M059J (cell line): Measurements from ENCODE around the gene INPP5J. TPM values are rescaled to one million over a fixed set of nuclear protein-coding genes. Genes with fewer than 3 reads are reported as not detected.
"Not testable (repeated sequence)": the region's sequence is repeated elsewhere in the genome, so short reads cannot be mapped to it uniquely, and the experiment has no call there.

Experiments
- DNase-seq: peaks from one replicate; pipeline ENCODE4 v3.0.0-alpha.2; 2012; ENCODE audit warnings: low read depth
- total RNA-seq: library from RNA; depleted of rRNA; stranded (reverse); fragments of >200 nt; shearing (Covaris generic); gene quantifications from 2 replicates; pipeline ENCODE4 v1.2.3, GENCODE V29; 2014; rRNA removed

Gene INPP5J, protein sequence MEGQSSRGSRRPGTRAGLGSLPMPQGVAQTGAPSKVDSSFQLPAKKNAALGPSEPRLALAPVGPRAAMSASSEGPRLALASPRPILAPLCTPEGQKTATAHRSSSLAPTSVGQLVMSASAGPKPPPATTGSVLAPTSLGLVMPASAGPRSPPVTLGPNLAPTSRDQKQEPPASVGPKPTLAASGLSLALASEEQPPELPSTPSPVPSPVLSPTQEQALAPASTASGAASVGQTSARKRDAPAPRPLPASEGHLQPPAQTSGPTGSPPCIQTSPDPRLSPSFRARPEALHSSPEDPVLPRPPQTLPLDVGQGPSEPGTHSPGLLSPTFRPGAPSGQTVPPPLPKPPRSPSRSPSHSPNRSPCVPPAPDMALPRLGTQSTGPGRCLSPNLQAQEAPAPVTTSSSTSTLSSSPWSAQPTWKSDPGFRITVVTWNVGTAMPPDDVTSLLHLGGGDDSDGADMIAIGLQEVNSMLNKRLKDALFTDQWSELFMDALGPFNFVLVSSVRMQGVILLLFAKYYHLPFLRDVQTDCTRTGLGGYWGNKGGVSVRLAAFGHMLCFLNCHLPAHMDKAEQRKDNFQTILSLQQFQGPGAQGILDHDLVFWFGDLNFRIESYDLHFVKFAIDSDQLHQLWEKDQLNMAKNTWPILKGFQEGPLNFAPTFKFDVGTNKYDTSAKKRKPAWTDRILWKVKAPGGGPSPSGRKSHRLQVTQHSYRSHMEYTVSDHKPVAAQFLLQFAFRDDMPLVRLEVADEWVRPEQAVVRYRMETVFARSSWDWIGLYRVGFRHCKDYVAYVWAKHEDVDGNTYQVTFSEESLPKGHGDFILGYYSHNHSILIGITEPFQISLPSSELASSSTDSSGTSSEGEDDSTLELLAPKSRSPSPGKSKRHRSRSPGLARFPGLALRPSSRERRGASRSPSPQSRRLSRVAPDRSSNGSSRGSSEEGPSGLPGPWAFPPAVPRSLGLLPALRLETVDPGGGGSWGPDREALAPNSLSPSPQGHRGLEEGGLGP
- total RNA-seq, result 0.49 TPM in 1 of 2 replicates, not detected in the other

DNA sequence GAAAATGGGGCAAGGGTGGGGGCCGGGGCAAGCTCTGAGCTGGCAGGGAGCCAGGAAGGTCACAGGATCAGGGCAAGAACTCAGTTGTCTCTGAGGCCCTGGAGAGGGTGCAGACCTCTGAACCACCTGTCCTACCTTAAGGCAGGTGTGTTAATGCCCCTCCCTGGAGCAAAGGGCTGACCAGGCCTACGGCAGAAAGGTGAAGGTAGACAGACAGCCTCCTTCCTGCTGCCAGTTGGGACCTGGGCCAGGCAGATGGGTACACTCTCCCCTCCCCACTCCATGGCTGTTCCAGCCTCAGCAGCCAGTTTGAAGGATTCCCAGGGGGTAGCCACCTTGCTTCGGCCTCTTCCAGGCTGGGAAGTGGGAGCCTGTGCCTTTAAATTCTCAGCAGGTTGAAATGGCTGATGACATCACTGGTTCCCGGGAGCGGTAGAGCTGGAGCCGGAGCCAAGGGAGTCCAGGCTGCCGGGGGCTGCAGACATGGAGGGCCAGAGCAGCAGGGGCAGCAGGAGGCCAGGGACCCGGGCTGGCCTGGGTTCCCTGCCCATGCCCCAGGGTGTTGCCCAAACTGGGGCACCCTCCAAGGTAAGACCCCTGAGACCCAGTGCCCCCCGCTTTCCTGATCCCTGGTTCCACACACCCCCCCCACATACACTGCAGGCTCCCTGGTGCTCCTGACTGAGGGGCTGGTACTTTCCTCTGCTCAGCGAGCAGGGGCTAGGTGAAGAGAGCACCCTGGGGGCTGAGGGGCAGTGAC, at the start of gene INPP5J:
Gene INPP5J (plus strand): TSS at position 435 of the 760 bp plus-strand sequence. CDS start 49 bp downstream, at position 484.
- DNase-seq, result peak; percentile 45

DNA sequence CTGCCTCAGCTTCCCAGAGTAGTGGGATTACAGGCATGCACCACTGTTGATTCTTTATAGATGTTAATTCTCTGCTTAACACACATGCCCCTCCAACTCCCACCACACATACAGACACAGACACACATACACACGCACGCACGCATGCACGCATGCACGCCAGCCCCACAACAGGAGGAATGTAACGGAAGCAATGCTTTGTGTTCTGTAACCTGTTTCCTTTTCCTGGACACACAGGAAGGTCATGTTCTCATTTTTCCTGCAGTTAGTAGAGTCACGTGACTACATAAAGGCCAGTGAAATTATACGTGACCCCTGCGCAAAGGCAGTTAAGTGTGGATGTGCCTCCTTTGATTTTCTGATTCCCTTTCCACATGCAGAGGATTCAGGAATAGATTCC, 49.6 kb upstream of the INPP5J start:
- not testable (repeated sequence) for DNase-seq

DNA sequence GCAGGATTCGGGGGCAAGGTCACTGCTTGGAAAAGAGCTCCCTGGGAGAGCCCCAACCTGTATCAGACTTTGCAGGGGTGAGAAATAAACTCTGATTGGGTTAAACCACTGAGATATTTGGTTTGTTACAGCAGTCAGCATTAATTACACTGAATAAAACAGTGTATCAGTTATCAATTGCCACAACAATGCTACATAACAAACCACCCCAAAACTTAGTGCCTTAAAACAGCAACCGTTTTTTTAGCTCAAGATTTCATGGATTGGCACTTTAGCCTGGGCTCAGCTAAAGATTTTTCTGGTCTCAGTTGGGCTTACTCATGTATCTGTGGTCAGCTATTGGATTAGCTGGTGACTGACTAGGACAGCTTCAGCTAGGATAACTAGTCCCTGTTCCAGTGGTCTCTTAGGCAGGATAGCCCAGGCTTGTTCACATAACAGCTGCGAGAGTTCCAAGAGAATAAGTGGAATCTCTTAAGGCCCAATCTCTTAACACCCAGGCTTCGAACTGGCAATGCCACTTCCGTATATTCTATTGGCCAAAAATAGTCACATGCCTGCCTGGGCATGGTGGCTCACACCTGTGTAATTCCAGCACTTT, 49.1 kb upstream of the INPP5J start:
- DNase-seq, result not testable (repeated sequence)

DNA sequence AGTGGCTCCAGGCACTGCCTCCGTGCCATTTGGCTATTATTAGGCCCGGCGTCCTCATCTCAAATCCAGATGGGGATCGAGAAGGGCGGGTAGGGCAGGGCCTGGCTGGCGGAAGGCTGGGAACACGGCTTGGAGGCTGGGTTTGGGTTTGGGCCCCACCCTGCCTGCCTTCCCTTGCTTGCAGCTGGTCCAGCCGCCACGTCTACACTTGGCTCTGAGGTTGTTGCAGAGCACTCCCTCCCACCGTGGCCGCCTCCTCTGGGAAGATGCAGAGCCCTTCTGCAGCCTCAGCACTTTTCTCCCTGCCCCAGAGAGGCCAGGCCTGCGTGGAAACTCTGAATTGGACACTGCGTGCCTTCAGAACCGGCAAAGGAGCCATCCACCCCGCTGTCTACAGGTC, 46.8 kb upstream of the INPP5J start:
- no peak for DNase-seq

DNA sequence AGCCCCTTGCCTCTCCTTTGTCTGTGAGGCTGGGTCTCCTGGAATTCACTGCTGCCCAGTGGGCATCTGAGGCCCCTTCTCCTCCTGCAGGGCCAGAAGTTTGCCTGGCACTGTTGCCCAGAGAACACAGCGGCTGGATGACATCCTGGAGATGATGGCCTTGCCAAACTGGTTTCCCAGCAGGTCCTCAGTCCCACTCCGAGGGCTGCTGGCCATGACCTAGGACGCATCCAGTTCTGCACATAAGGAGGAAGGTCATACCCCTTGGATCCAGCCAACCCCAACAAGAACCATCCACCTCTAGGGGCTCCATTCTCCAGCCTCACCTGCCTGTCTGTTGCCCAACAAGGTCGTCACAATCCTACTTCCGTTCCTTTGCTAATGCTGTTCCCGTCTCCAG, 45.1 kb upstream of the INPP5J start:
- no peak for DNase-seq

DNA sequence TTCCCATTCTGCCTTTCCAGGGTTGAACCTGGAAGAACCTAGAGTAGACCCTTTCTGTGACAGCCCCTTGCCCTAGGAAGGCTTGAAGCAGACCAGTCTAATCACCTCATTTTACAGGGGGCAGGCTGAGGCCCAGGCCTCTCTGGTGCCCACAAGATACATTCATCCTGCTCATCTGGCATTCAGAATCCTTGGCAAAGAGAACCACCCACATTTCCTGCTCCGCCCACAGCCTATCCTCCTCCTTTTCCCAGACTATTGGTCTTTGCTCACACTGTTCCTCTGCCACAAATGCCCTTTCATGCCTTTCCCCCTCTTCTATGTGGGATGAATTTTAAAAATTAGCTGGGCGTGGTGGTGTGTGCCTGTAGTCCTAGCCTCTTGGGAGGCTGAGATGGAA, 44.4 kb upstream of the INPP5J start:
- not testable (repeated sequence) for DNase-seq

DNA sequence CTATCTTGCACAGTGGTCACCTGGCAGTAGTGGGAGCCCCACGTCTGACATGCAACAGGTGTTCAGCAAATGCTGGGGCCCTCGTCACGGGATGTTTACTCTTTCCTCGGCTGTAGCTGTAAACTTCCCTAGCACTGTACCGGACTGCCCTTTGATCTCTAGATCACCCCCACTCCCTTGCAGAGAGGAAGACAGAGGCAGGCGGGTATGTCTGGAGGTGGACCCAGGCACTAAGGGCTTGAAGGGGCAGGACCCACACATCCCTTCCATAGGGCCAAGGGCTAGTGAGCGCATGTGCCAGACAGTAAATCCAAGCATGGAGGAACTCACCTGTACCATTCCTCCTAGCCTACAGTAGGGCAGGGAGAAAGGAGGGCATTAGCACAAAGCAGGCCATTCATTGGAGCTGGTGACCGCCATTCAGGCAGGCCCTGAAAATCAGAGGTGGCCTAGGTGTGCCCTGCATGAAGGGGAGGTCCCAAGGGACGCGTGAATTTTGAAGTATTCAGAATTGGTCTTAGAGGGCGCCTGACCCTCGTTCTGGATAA, 43.6 kb upstream of the INPP5J start:
- no peak for DNase-seq

DNA sequence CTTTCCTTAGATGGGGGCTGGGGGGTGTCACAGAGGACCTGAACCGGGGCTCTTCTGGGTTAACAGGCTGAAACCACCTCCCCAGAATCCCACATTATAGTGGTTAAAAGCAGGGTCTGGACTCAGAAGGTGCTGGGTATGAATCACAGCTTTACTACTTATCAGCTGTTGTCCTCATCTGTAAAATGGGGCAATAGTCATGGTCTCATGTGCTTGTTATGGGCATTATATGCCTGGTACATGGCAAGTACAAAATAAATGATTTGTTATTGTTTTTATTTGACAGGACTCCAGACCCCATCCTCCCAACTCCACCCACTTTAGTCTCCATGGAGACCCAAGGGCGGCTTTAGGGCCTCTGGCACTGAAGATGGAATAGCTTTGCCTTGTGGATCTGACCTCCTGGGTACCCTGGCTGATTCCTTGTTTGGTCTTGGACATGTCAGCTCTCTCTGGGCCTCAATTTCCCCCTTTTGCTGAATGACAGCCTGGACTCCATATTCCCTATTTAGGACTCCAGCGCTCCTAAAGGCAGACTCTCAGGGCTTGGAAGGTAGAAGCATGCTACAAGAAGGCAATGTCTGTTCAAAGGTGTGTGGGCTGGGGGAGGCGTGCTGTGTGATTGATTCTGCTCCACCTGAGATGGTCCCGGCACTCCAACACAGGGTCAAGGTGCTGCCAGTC, 42.5 kb upstream of the INPP5J start:
- DNase-seq, result no peak

DNA sequence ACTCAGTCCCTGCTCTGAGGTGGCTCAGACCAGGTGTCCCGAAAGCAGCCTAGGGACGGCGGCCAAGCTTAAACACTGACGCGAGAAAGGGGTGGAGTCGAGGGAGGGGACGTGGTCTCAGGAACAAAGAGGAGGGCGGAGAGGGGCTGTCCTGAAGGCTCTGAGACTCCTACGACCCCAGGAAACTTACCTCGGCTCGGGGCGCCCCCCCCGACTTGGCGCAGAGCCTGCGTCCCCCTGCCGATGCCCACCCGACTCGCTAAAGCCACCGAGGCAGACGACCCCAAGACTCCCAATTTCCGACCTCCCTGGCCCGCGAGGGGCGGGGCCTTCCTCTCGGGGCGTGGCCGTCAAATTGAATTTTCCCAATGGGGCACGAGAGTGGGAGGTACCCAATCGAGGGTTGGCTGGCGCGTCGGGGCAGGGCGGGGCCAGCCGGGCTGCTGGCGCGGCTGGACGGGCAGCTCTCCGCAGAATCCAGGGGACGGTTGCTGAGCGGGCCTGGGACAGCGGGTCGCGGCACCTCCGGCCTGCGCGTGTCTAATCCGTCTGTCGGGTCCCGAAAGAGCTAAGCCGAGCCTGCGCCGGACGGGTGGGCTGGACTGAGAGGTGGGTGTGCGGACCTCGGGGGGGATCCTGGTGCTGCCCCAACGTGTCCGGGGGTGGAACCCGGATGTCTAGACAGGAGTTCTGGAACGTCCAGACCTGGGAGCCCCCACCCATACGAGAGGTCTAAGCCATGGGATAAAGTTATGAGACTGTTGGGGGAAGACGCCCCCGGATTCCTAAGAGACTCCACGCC, 41.7 kb upstream of the INPP5J start, which contains the start of gene SMTN:
Gene SMTN (plus strand): TSS at position 471 of the 802 bp plus-strand sequence. CDS start 1,941 bp downstream, outside the sequence.
- DNase-seq, result peak; percentile 84

DNA sequence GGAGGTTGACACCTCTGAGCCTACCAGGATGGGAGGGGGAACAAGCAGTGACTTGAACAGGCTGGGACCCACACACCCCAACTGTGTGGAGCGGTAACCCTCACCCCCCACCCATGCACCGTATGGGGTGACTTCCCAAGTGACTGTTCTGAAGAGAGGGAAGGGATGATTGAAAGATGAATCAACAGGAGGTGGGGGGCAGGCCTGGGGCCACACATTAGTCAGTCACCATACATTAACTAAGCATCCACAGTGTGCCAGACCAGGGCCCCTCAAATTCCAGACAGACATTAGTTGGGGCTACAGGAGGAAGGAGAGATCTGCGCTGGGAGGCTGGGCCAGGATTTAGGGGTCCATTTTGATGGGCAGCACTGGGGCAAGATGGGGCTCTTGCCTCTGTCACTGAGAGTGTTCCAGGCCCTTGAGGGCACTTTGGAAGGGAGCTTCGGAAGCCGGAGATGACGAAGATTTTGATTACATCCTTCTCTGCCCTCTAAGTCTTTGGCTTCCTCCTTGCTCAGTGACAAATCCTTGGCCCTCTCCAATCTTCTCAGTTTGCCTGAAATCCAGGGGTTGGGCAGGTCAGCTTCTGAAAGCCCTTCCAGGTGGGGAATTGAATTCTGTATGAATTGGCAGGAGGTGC, 40.7 kb upstream of the INPP5J start:
- DNase-seq, result peak; percentile 62

DNA sequence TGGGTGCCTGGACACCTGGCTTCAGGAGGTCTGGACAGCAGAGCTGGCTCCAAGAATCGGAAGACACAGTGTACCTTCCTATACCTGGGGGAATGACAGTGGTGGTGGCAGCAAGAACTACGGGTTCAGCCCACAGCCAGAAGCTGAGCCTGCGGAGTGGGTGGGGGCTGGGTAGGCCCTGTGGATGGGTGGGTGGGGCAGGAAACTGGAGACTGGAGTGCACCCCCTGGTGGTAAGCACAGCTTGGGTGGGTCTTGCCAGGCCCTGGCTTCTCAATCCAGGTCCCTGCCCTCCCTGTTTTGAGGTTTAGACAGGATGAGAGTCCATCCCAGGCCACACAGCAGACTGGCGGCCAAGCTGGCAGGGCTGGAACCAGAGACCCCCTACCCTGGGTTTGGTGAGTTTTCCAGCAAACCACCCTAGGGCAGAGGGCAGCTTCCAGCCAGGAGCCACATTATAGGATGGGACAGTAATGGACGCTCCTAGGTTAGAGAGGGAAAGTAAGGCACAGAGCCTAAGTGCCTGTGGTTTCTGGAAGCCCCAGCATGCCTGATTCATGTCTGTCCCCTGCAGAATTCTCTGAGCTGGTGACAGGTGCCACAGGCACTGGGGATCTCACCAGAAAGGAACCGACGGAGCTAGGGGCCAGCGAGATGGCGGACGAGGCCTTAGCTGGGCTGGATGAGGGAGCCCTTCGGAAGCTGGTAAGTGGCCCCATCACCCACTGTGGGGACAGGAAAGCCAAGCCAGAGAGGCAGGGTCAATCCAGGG, 40.0 kb upstream of the INPP5J start:
- no peak for DNase-seq

DNA sequence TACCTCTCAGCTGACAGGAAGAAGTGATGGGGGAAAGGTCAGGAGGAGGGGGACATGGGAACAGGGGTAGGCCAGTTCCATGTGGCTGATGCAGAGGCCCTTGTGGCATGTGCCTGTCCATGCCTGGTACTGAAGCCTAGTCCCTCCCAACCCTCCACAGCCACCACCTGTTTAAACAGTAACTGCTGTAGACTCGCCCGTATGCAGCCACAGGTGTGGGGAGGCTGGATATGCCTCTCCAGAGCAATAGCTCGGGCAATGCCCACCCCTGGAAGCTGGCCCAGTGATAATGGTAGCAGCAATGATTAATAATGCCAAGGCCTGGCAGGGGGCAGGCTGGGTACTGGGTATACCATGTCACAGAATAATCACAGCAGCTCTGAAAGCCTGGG, 39.4 kb upstream of the INPP5J start:
- DNase-seq, result no peak

DNA sequence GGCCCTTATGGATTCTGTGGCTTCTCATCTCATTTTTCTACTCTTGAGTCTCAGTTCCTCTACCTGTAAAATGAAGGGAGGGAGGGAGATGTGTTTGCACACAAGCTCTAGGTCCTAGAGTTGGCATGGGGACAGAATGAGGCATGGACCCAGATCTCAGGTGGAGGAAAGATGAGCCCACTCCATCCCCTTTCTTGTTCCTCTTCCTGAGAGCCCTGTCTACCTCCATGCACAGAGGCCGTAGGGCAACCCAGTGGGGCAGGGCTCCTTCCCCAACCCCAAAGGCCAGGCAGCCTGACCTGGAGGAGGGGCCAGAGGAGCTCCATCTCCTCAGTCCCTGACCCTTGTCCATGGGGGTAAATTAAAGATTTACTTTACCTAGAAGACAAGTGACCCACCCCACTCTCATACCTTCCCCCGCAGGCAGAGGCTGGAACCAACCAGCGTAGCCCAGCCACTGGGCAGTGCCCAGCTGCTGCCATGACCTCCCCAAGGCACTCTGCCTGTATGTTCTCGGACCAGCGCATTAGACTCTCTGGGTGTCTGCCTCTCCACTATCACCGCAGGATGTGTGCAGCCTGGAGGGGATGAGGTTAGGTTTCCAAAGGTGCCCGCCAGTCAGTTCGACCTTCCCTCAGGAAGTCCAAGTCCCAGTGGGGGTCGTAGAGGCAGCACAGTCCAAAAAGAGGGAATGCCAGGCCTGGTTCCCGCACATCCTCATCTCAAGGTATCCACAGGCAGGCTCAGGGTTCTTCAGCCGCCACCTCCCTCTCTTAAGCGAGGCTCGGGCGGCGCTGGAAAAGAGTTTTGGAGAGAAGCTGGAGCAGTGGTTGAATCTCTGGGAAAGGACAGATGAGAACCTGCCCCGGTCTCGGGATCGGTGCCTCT, 38.6 kb upstream of the INPP5J start:
- DNase-seq, result no peak

DNA sequence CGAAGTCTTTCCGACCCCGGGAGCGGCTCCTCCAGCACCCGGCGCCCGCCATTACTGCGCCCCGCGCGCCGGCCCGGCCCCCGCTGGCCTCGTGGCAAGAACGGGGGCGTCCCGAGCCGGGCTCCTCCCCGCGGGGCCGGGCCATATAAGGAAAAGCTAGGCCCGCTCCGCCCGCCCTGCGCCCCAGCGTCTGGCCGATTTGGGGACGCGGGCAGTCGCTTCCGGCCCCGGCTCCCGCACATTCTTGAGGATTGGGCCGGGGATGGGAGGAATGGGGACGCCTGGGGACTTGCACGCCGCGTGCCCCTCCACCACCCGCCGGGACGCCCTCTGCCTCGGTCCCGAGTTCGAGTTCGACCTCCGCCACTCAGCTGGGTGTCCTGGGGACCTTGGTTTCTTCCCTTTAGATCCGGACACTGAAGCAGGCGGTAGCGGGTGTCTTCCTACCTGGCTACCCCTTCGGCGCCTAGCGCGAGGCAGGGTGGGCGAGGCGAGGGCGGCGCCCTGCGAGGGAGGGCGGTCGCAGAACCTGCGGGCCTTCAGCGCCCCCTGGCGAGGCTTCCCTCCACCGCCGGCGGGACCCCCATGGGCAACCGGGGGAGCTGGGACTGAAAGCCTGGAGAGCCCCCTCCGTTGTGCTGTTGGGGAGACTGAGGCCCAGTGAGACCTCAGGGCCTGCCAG, 37.8 kb upstream of the INPP5J start:
- DNase-seq, result no peak

DNA sequence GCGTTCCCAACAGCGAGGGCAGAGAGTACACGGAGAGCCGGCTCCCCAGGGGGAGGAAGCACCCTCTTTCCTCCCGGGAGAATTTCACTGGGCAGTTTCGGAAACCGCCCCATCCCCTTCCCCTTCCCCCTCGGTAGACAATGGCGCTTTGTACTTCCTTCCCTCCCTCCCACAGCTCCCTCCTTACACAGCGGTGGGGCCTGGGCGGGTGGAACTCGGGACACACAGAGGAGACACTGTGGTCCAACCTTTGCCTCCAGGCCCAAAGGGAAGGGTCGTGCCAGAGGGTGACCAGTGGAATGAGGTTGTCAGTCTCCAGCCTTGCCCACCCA, 37.3 kb upstream of the INPP5J start:
- no peak for DNase-seq

DNA sequence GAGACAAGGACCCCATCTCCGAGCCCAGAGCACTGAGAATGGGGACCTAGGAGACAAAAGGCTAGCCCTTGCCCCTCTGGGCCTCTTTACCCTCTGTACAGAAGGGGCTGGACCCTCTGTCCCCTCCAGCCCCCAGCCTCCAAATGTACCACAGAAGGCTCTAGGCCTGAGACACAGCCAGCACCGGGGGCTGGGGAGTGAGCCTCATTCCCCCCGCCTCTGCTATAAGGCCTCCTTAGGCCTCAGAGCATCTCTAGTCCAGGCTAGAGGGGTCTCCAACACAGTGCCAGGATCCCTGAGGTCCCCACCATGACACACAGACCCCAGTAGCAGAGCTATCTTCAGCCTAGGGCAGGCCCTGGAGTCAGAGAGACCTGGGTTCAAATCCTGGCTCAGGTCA, 36.8 kb upstream of the INPP5J start:
- DNase-seq, result no peak
